Superior temporal gyrus (tissue), 1 donor: ENCODE data around the gene TM9SF3.
A peak's percentile ranks its signal among the peaks of the same experiment; 100 is the strongest.

Experiments
- DNase-seq: peaks from one replicate; pipeline ENCODE4 v3.0.0-alpha.2; 2016; ENCODE audit errors: extremely low spot score

The TM9SF3 gene

GRCh38 chr10:96470116-96470743 lies 116.6 kb downstream of the TM9SF3 start:
- DNase-seq: peak; percentile 77

DNA sequence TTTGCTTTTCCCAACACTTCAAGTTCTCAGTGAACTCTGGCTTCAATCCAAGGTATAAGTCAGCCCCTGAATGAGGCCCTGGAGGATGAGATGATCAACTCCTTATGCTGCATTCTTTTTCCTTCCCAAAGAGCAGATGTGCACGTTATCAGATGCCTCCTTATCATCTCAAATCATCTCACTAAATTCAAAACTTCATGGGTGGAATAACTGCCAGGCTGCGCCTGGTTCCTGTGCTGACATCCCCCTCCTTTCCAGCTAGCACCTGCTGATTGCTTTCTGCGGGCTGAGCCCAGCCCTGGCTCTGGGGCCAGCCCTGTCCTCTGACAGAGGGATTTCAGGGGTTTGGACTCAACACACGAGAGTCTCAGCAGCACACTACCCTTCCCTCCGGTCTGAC lies 118.0 kb downstream of the TM9SF3 start:
- DNase-seq: no peak
